GM12892 (cell line): Measurements from ENCODE around the gene PSMB2.

Source experiments
- POLR2A ChIP-seq: IDR thresholded peaks from 2 replicates; pipeline ENCODE4 v1.6.1; 2011; ENCODE audit warnings: low read depth, low read length, control low read depth
- POLR2AphosphoS5 ChIP-seq: IDR thresholded peaks from 2 replicates; pipeline ENCODE4 v1.6.1; 2011; ENCODE audit warnings: low read depth, low read length, control low read depth
- TAF1 ChIP-seq: IDR thresholded peaks from 2 replicates; pipeline ENCODE4 v1.6.1; 2011; ENCODE audit warnings: low read depth, mild to moderate bottlenecking, control low read depth, low read length, borderline replicate concordance

DNA sequence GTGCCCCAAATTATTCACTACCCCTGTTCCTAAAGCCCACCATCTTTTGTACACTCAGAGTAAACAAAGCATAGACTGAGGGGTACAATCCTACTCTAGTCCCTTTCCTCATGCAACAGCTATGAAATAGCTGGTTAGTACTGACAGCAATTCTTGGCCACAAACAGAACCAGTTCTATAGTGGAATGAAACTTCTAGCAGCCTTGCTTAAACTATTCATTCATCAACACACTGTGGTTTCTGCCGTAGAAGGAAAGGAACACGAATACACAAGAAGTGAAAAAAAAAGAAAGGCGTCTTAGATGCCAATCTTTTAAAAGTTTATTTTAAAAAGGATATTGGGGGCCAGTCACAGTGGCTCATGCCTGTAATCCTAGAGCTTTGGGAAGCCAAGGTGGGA, 9.9 kb downstream of the PSMB2 start:
- TF ChIP-seq POLR2A: no peak
- no peak for TF ChIP-seq POLR2AphosphoS5
- no peak for TF ChIP-seq TAF1
